Measurements from ENCODE around the gene PAPSS1. TPM values are rescaled to one million over a fixed set of nuclear protein-coding genes. Genes with fewer than 3 reads are reported as not detected.

PAPSS1 gene
- total RNA-seq, 3 donors from 2014 or later (not counting 1 experiment from before 2014, with no cell fraction given) = 10.2 to 21.3 (median 12.9) TPM

GRCh38 chr4:107688421-107688820, 31.6 kb downstream of the PAPSS1 start:
- intact Hi-C loops (cut with micrococcal nuclease) = no loop called here
- H3K9me3 ChIP-seq (ENCODE audit: control insufficient read depth, insufficient read depth, low read length) = no peaks in the 10 kb centered on the region
- Mint-ChIP-seq H3K9me3 (no peaks in the 10 kb centered on the region), H3K36me3 (no peaks in the 10 kb centered on the region), H3K4me1 (peaks cover 0 to 6% of the 10 kb centered on the region in 2 donors), H3K27me3 (ENCODE audit: low read depth in 2 of 2) (no peaks in the 10 kb centered on the region), H3K4me3 (no peak overlapping the region), H3K27ac (no peak overlapping the region)
- no peak overlapping the region for H3K4me3 ChIP-seq (ENCODE audit: low read length)
- ATAC-seq (no peak), DNase-seq (no peak)
- no peak overlapping the region for H3K27ac ChIP-seq (ENCODE audit: low read length)
- no peak for TF ChIP-seq CTCF (IDR thresholded peaks at IDR 0.05)
- H3K4me1 ChIP-seq (ENCODE audit: control insufficient read depth, insufficient read depth, low read length) = no peaks in the 10 kb centered on the region
- 96% methylated on average over 1 of the region's 1 CpG for WGBS (ENCODE audit: insufficient coverage)
- peaks cover 12% of the 10 kb centered on the region for H3K36me3 ChIP-seq (ENCODE audit: control insufficient read depth, insufficient read depth, low read length)
- H3K27me3 ChIP-seq (ENCODE audit: control insufficient read depth, insufficient read depth, low read length) = no peaks in the 10 kb centered on the region

GRCh38 chr4:107685740-107686139, 34.3 kb downstream of the PAPSS1 start:
- DNase-seq (no peak), ATAC-seq (no peak)
- no peak for TF ChIP-seq CTCF (IDR thresholded peaks at IDR 0.05)
- intact Hi-C loops (cut with micrococcal nuclease) = no loop called here
- H3K27me3 ChIP-seq (ENCODE audit: control insufficient read depth, insufficient read depth, low read length) = no peaks in the 10 kb centered on the region
- H3K36me3 Mint-ChIP-seq = no peaks in the 10 kb centered on the region
- no peaks in the 10 kb centered on the region for H3K27me3 Mint-ChIP-seq (ENCODE audit: low read depth in 2 of 2)
- H3K4me3 Mint-ChIP-seq = no peak overlapping the region
- no peaks in the 10 kb centered on the region for H3K9me3 ChIP-seq (ENCODE audit: control insufficient read depth, insufficient read depth, low read length)
- H3K36me3 ChIP-seq (ENCODE audit: control insufficient read depth, insufficient read depth, low read length) = peaks cover 12% of the 10 kb centered on the region
- no peak overlapping the region for H3K27ac ChIP-seq (ENCODE audit: low read length)
- H3K27ac Mint-ChIP-seq = no peak overlapping the region
- no peaks in the 10 kb centered on the region for H3K4me1 Mint-ChIP-seq
- H3K9me3 Mint-ChIP-seq = no peaks in the 10 kb centered on the region
- H3K4me1 ChIP-seq (ENCODE audit: control insufficient read depth, insufficient read depth, low read length) = no peaks in the 10 kb centered on the region
- no peak overlapping the region for H3K4me3 ChIP-seq (ENCODE audit: low read length)
- WGBS (ENCODE audit: insufficient coverage) = 83% methylated on average over 1 of the region's 1 CpG

GRCh38 chr4:107683873-107684272, 36.2 kb downstream of the PAPSS1 start:
- Mint-ChIP-seq H3K27me3 (ENCODE audit: low read depth in 2 of 2) (no peaks in the 10 kb centered on the region), H3K36me3 (no peaks in the 10 kb centered on the region), H3K4me1 (no peaks in the 10 kb centered on the region), H3K9me3 (no peaks in the 10 kb centered on the region), H3K27ac (no peak overlapping the region), H3K4me3 (no peak overlapping the region)
- no peaks in the 10 kb centered on the region for H3K4me1 ChIP-seq (ENCODE audit: control insufficient read depth, insufficient read depth, low read length)
- peaks cover 12% of the 10 kb centered on the region for H3K36me3 ChIP-seq (ENCODE audit: control insufficient read depth, insufficient read depth, low read length)
- H3K27ac ChIP-seq (ENCODE audit: low read length) = no peak overlapping the region
- intact Hi-C loops (cut with micrococcal nuclease) = no loop called here
- TF ChIP-seq CTCF (IDR thresholded peaks at IDR 0.05) = no peak
- DNase-seq (no peak), ATAC-seq (no peak)
- no peaks in the 10 kb centered on the region for H3K27me3 ChIP-seq (ENCODE audit: control insufficient read depth, insufficient read depth, low read length)
- H3K4me3 ChIP-seq (ENCODE audit: low read length) = no peak overlapping the region
- no peaks in the 10 kb centered on the region for H3K9me3 ChIP-seq (ENCODE audit: control insufficient read depth, insufficient read depth, low read length)

- no peak for TF ChIP-seq CTCF (IDR thresholded peaks at IDR 0.05)
- intact Hi-C loops (cut with micrococcal nuclease) = no loop called here
- Mint-ChIP-seq H3K4me1 (no peaks in the 10 kb centered on the region), H3K27me3 (ENCODE audit: low read depth in 2 of 2) (no peaks in the 10 kb centered on the region), H3K27ac (no peak overlapping the region), H3K4me3 (no peak overlapping the region), H3K36me3 (no peaks in the 10 kb centered on the region), H3K9me3 (no peaks in the 10 kb centered on the region)
- ATAC-seq = no peak
- Histone ChIP-seq H3K4me3 (ENCODE audit: low read length) (no peak overlapping the region), H3K36me3 (ENCODE audit: control insufficient read depth, insufficient read depth, low read length) (peaks cover 14% of the 10 kb centered on the region), H3K27me3 (ENCODE audit: control insufficient read depth, insufficient read depth, low read length) (no peaks in the 10 kb centered on the region), H3K4me1 (ENCODE audit: control insufficient read depth, insufficient read depth, low read length) (no peaks in the 10 kb centered on the region), H3K27ac (ENCODE audit: low read length) (no peak overlapping the region), H3K9me3 (ENCODE audit: control insufficient read depth, insufficient read depth, low read length) (no peaks in the 10 kb centered on the region)
- DNase-seq = no peak
- WGBS (ENCODE audit: insufficient coverage) = 96% methylated on average over 3 of the region's 3 CpGs
Observed at GRCh38 chr4:107682306-107682705, 37.7 kb downstream of the PAPSS1 start.
